Measurements from ENCODE around the gene ZNHIT6.

DNA sequence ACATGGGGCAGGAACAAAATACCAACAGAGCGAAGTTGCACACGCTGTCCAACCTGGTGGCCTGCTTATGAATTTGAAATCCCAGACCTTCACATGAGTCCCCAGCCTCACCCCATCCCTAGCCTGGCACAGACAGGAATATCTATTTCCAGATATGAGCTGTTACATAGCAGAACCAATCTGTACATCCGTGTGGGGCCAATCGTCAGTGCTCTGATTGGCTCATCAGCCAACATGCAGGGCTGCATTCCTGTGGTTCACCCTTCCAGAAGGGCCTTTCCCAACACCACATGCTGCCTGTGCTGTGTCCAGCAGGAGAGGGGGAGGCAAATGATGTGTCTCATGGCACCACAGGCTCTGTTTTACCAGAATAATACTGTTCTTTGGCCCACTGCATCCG lies 96.4 kb downstream of the ZNHIT6 start:
- TF ChIP-seq, protein P1, sequence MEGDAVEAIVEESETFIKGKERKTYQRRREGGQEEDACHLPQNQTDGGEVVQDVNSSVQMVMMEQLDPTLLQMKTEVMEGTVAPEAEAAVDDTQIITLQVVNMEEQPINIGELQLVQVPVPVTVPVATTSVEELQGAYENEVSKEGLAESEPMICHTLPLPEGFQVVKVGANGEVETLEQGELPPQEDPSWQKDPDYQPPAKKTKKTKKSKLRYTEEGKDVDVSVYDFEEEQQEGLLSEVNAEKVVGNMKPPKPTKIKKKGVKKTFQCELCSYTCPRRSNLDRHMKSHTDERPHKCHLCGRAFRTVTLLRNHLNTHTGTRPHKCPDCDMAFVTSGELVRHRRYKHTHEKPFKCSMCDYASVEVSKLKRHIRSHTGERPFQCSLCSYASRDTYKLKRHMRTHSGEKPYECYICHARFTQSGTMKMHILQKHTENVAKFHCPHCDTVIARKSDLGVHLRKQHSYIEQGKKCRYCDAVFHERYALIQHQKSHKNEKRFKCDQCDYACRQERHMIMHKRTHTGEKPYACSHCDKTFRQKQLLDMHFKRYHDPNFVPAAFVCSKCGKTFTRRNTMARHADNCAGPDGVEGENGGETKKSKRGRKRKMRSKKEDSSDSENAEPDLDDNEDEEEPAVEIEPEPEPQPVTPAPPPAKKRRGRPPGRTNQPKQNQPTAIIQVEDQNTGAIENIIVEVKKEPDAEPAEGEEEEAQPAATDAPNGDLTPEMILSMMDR (optimal IDR thresholded peaks at IDR 0.05 in 1 of 3, IDR thresholded peaks at IDR 0.05 in 1 of 3, conservative IDR thresholded peaks at IDR 0.05 in 1 of 3; ENCODE audit: extremely low read depth in 1 of 3, insufficient read depth in 2 of 3, low read length in 3 of 3): peak in 1 of 3 experiments; percentile 4
- no peak for TF ChIP-seq EZH2 (IDR thresholded peaks at IDR 0.05; ENCODE audit: low read length)
